K562 (cell line): Measurements from ENCODE around the gene FGR. TPM values are rescaled to one million over a fixed set of nuclear protein-coding genes. Genes with fewer than 3 reads are reported as not detected.

Experiments used
- ADNP ChIP-seq: fragments of 200-800 bp; sonication (Bioruptor generic); IDR thresholded peaks from 2 replicates; pipeline ENCODE4 v1.6.1; 2016; ENCODE audit warnings: missing genetic modification characterization, missing compliant biosample characterization
- ARID1B ChIP-seq: fragments of 450-650 bp; IDR thresholded peaks from 2 replicates; pipeline ENCODE4 v1.6.1; 2016; ENCODE audit warnings: antibody characterized with exemption, mild to moderate bottlenecking, inconsistent platforms
- FOXK1 ChIP-seq: sonication (generic); formaldehyde crosslinking; IDR thresholded peaks from 2 replicates; pipeline ENCODE4 v1.8.0; 2022; ENCODE audit warnings: missing genetic modification reagents, mild to moderate bottlenecking, borderline replicate concordance
- JUN ChIP-seq, 2 experiments: sonication (generic) in 1 of 2; formaldehyde crosslinking in 1 of 2; IDR thresholded peaks; 2 replicates each; pipeline versions ENCODE4 v1.6.1 to v1.8.0; 2012 to 2022; ENCODE audit warnings: borderline replicate concordance in 2 of 2, mild to moderate bottlenecking in 2 of 2, improper control_type of control experiment in 1 of 2, low read depth in 1 of 2, low read length in 1 of 2, missing genetic modification reagents in 1 of 2
- L3MBTL2 ChIP-seq: fragments of 450-650 bp; IDR thresholded peaks from 2 replicates; pipeline ENCODE4 v1.6.1; 2016; ENCODE audit warnings: mild to moderate bottlenecking, moderate library complexity
- MGA ChIP-seq: fragments of 450-650 bp; IDR thresholded peaks from 2 replicates; pipeline ENCODE4 v1.6.1; 2016; ENCODE audit warnings: mild to moderate bottlenecking, moderate library complexity
- MXI1 ChIP-seq: IDR thresholded peaks from 2 replicates; pipeline ENCODE4 v1.6.1; 2011; ENCODE audit warnings: low read depth, mild to moderate bottlenecking, improper control_type of control experiment, low read length
- SRF ChIP-seq, 2 experiments: fragments of 250-450, 450-650 bp in 1 of 2; sonication (Bioruptor Pico) in 1 of 2; sonication (generic) in 1 of 2; formaldehyde crosslinking; IDR thresholded peaks; 2 replicates each; pipeline versions ENCODE4 v1.5.0 to v1.5.1; 2020 to 2022; ENCODE audit warnings: mild to moderate bottlenecking in 1 of 2, missing genetic modification reagents in 1 of 2
- TEAD2 ChIP-seq: fragments of 450-650 bp; IDR thresholded peaks from 2 replicates; pipeline ENCODE4 v1.6.1; 2016; ENCODE audit warnings: missing genetic modification characterization, control low read depth, missing compliant biosample characterization
- ZBTB8A ChIP-seq: fragments of 450-650 bp; IDR thresholded peaks from 2 replicates; pipeline ENCODE4 v1.6.1; 2018; ENCODE audit warnings: mild to moderate bottlenecking, moderate library complexity; ENCODE audit not compliant: partially characterized antibody
- polyA plus RNA-seq, 8 experiments: library from polyadenylated mRNA; depleted of rRNA in 4 of 8; stranded (reverse) in 5 of 8; unstranded in 3 of 8; fragments of >200 nt; fragmentation: Nextera tagmentation in 2 of 8; fragmentation: Illumina TruSeq in 1 of 8; extraction: Ambion mirVana in 2 of 8; extraction: Trizol in 1 of 8; gene quantifications; 2 replicates each; pipeline versions ENCODE4 v1.2.1 to v1.2.3, GENCODE V29; 2011 to 2014; ENCODE audit warnings: inconsistent platforms in 1 of 8, missing spikeins in 1 of 8
- total RNA-seq, 7 experiments: library from RNA; depleted of rRNA in 6 of 7; stranded (reverse); fragments of >200 nt in 6 of 7; fragmentation: Illumina TruSeq in 2 of 7; extraction: Trizol in 2 of 7; gene quantifications; 2 replicates each; pipeline versions ENCODE4 v1.2.1 to v1.2.3, GENCODE V29; 2011 to 2021; ENCODE audit warnings: low replicate concordance in 1 of 7
- TF ChIP-seq, protein P1 (sequence below): fragments of 450-650 bp; IDR thresholded peaks from 2 replicates; pipeline ENCODE4 v1.6.1; 2017; ENCODE audit warnings: antibody characterized with exemption

FGR gene
- total and polyA plus RNA-seq, 9 of the 15 experiments (the other 6 are each of a cell fraction or from before 2014, with no cell fraction given), result 0.04 to 0.11 TPM; not detected in 7

DNA sequence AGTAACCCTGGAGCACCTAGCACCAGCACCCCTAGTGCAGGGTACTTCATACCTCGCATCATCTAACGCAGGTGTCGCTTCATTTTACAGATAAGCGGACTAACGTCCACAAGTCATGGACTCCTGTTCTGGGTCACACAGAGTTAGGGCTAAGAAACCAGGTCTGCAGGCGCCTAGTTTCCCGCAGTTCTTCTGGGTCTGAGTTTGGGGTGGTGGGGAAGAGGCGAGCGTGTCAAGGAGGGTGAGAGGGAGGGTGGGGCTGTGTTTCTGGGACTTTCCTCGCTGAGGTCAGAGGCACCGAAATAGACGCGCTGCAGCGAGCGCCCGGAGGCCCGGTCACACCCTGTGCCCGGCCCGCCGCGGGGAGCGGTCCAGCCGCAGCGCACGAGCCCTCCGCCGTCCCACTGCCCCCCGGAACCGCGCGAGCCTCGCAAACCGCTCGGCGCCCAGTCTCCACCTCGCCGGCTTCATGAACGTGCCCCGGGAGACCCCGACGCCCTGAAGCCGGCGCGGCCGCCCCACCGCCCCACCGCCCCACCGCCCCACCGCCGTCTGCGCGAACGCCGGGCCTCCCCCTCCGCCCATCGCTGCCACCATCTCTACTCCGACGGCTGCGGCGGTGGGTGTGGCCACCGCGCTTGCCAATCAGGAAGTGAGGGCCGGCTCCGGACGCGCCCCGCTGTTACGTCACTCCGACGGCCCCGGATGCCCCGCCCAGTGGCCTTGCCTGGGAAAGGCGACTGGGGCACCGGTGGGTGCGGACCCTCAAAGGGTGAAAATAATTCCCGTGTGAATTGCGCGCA lies 24.7 kb upstream of the FGR start (continued):
- TF ChIP-seq MGA, result no peak
- TF ChIP-seq L3MBTL2, result peak; percentile 28; the same call in 1 of the 2 replicates
- TF ChIP-seq MXI1, result no peak
- no peak for TF ChIP-seq TEAD2
- TF ChIP-seq, protein P1, sequence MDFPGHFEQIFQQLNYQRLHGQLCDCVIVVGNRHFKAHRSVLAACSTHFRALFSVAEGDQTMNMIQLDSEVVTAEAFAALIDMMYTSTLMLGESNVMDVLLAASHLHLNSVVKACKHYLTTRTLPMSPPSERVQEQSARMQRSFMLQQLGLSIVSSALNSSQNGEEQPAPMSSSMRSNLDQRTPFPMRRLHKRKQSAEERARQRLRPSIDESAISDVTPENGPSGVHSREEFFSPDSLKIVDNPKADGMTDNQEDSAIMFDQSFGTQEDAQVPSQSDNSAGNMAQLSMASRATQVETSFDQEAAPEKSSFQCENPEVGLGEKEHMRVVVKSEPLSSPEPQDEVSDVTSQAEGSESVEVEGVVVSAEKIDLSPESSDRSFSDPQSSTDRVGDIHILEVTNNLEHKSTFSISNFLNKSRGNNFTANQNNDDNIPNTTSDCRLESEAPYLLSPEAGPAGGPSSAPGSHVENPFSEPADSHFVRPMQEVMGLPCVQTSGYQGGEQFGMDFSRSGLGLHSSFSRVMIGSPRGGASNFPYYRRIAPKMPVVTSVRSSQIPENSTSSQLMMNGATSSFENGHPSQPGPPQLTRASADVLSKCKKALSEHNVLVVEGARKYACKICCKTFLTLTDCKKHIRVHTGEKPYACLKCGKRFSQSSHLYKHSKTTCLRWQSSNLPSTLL, result no peak
- TF ChIP-seq SRF (CRISPR knock-in tag; IDR thresholded peaks at IDR 0.05), result peak in 1 of 2 experiments; percentile 56; a peak in 1 of 4 replicates
- no peak for TF ChIP-seq FOXK1 (CRISPR knock-in tag)
- TF ChIP-seq JUN (IDR thresholded peaks at IDR 0.05; ENCODE audit: borderline replicate concordance, low read depth, low read length), result 0 out of 2 replicates have a peak, but pooled peaks have one; percentile 1
- TF ChIP-seq JUN (CRISPR knock-in tag; IDR thresholded peaks at IDR 0.05; ENCODE audit: borderline replicate concordance), result no peak
- no peak for TF ChIP-seq ZBTB8A
- TF ChIP-seq ADNP (tag), result no peak
- no peak; the same call in 1 of the 2 replicates for TF ChIP-seq ARID1B
